HUES64 (cell line): Measurements from ENCODE around the gene ZSWIM6.

ENCODE experiments used
- H3K27ac ChIP-seq: 2 replicates; pipeline ENCODE4 v1.7.0; 2013; ENCODE audit warnings: low read depth, low read length, inconsistent platforms
- H3K27me3 ChIP-seq: 2 replicates; pipeline ENCODE4 v1.6.1; 2013; ENCODE audit warnings: mild to moderate bottlenecking, low read length; ENCODE audit not compliant: insufficient read depth
- H3K36me3 ChIP-seq: 2 replicates; pipeline ENCODE4 v1.6.1; 2013; ENCODE audit warnings: mild to moderate bottlenecking, low read length; ENCODE audit not compliant: insufficient read depth
- H3K4me1 ChIP-seq: 2 replicates; pipeline ENCODE4 v1.6.1; 2013; ENCODE audit warnings: mild to moderate bottlenecking, low read length, moderate library complexity; ENCODE audit not compliant: insufficient read depth
- H3K4me3 ChIP-seq: 2 replicates; pipeline ENCODE4 v1.5.1; 2013; ENCODE audit warnings: mild to moderate bottlenecking, low read length, moderate library complexity
- H3K9ac ChIP-seq: 2 replicates; pipeline ENCODE4 v1.6.1; 2013; ENCODE audit warnings: mild to moderate bottlenecking, low read depth, low read length
- H3K9me3 ChIP-seq: 2 replicates; pipeline ENCODE4 v1.6.1; 2013; ENCODE audit warnings: low read depth, low read length; ENCODE audit not compliant: insufficient read depth
- WGBS: fragments of 150-250, 120-280 bp; methylation state at CpG from one replicate; pipeline ENCODE4 v1.1.7; 2013; ENCODE audit warnings: missing lambda C conversion rate; 5-methylcytosine and 5-hydroxymethylcytosine counted together

The ZSWIM6 gene

GRCh38 chr5:61322738-61323725 is 9.0 kb upstream of the ZSWIM6 start:
- Histone ChIP-seq H3K4me1 (peaks cover 15% of the 10 kb centered on the region), H3K27ac (no peak overlapping the region)
- 89% methylated on average over 4 of the region's 4 CpGs for WGBS

DNA sequence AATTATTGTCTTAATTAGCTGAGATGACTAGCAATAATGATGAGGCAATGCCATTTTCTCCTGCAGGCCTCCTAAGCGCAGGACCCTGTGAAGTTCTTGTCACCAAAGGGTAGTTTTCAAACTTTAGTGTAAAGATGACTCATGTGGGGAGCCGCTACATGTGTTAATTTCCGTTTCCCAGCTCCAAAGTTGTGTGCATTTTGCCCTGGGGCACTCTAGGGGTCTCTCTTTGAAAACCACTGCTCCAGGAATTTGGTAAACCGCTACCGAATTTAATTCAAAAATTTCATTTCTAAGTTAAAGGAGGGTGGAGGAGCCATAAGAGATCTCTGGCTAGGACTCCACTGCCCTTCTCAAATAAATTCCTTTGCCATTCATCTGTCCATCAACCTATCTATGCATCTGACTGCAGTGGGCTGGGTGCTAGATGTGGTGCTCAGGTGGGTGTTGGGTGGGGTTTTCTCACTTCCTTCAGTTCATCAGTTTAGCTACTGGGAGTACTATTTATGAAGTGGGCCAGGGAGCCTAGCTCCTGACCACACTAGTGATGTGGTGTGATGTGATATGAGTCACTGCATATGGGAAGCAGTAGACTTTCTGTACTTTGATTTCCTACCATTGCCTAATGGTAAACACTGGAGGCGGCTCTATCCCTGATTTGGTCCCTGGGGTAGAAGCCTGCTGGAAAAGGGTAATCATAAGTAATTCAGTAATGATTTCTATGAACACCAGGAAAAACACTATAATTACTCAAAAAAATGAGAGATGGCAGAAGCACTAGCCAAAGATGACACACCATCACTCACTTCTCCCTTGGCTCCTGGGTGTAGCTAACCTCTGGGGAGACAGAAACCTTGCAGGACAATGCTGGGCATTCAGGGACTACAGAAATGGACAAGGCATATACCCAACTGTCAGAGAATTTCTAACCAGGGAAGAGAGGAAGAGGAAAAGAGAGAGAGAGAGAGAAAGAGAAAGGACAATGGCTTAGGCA is 4.0 kb upstream of the ZSWIM6 start:
- H3K27ac ChIP-seq, result no peak overlapping the region
- H3K36me3 ChIP-seq, result no peaks in the 10 kb centered on the region
- WGBS, result 17% methylated on average over 5 of the region's 6 CpGs
- H3K27me3 ChIP-seq, result peaks cover 60% of the 10 kb centered on the region
- no peak overlapping the region for H3K9ac ChIP-seq
- H3K9me3 ChIP-seq, result no peaks in the 10 kb centered on the region
- H3K4me3 ChIP-seq, result no peak overlapping the region
- peaks cover 30% of the 10 kb centered on the region for H3K4me1 ChIP-seq

More at GRCh38 chr5:61322738-61323725, 9.0 kb upstream of the ZSWIM6 start:
- Histone ChIP-seq H3K27me3 (peaks cover 31% of the 10 kb centered on the region), H3K36me3 (no peaks in the 10 kb centered on the region), H3K9me3 (no peaks in the 10 kb centered on the region), H3K4me3 (no peak overlapping the region), H3K9ac (no peak overlapping the region)

DNA sequence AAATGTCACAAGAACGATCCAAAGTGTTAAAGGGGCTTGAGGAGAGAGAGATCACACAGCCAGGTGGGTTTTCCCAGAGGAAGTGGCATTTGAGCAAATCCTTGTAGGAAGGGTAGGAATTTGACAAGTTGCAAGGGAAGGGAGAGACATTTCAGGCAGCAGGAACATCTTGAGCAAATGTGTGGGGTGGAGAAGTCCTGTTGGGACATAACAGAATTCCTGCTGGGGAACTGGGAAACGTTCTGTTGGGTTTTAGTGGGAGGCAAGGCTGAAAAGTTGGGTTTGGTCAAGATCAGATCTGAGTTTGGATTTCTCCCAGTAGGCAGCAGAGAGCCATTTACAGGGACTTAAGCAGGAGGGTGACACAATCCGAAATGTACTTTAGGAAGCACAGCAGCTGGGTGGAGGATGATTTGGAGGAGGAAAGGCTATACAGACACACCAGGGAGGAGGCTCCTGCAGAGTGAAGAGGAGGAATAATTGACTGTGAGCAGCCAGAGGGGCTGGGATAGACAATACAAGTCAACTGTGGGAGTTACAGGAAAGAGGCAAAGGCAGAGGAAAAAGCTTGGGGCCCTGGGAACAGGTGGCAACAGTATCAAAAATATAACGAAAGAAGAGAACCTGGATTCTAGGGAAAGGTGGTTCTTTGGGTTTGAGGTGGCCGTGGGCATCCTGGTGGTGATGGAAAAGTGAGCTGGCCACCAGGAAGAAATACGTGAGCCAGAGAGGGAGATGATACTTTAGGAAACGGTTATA is 3.1 kb upstream of the ZSWIM6 start:
- 18% methylated on average over 7 of the region's 7 CpGs for WGBS
- Histone ChIP-seq H3K4me3 (peak overlapping the region; percentile 70), H3K4me1 (peaks cover 30% of the 10 kb centered on the region), H3K27me3 (peaks cover 68% of the 10 kb centered on the region), H3K36me3 (no peaks in the 10 kb centered on the region), H3K27ac (no peak overlapping the region), H3K9me3 (no peaks in the 10 kb centered on the region), H3K9ac (no peak overlapping the region)

DNA sequence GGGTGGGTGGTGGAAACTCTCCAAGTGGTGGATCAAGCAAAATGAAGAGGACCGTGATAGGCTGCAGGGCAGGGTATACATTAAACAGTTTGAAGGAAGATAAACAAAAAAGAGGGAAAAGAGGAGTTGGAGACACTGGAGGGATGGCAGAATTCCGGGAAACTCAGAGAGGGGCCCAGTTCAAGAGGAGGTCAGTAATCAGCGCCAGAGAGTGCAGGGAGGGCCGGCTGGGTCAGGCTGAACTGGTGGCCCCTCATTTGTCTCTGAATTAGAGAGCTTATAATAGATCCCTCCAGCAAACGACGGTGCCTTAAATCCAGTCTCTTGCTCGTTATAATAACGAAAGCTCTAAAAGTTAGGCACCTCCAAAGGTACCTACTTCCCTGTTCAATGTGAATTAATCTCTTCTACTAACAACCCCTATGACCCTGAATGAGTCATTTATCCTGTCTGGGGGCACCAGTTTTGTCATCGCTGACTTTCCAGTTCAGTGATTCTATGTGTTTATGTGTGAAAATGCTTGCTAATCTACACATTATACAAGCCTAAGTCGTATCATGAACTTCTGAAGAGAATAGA is 2.4 kb upstream of the ZSWIM6 start:
- Histone ChIP-seq H3K27me3 (peaks cover 74% of the 10 kb centered on the region), H3K4me3 (peak overlapping the region; percentile 70), H3K9me3 (no peaks in the 10 kb centered on the region), H3K9ac (no peak overlapping the region), H3K27ac (no peak overlapping the region), H3K4me1 (peaks cover 35% of the 10 kb centered on the region), H3K36me3 (no peaks in the 10 kb centered on the region)
- WGBS, result 6% methylated on average over 8 of the region's 10 CpGs

- WGBS, result under 1% methylated on average over 30 of the region's 30 CpGs
- peaks cover 78% of the 10 kb centered on the region for H3K27me3 ChIP-seq
- H3K9me3 ChIP-seq, result no peaks in the 10 kb centered on the region
- H3K4me3 ChIP-seq, result peak overlapping the region; percentile 70
- H3K27ac ChIP-seq, result no peak overlapping the region
- no peaks in the 10 kb centered on the region for H3K36me3 ChIP-seq
- peak overlapping the region; percentile 76 for H3K9ac ChIP-seq
- H3K4me1 ChIP-seq, result peaks cover 40% of the 10 kb centered on the region
Observed at GRCh38 chr5:61330341-61330844, 1.7 kb upstream of the ZSWIM6 start.

GRCh38 chr5:61330845-61331406 is 1.1 kb upstream of the ZSWIM6 start:
- Histone ChIP-seq H3K36me3 (no peaks in the 10 kb centered on the region), H3K9ac (peak overlapping the region; percentile 76), H3K4me1 (peaks cover 40% of the 10 kb centered on the region), H3K27ac (peak overlapping the region; percentile 46), H3K9me3 (no peaks in the 10 kb centered on the region), H3K27me3 (peaks cover 79% of the 10 kb centered on the region), H3K4me3 (peak overlapping the region; percentile 70)
- under 1% methylated on average over 80 of the region's 80 CpGs for WGBS

DNA sequence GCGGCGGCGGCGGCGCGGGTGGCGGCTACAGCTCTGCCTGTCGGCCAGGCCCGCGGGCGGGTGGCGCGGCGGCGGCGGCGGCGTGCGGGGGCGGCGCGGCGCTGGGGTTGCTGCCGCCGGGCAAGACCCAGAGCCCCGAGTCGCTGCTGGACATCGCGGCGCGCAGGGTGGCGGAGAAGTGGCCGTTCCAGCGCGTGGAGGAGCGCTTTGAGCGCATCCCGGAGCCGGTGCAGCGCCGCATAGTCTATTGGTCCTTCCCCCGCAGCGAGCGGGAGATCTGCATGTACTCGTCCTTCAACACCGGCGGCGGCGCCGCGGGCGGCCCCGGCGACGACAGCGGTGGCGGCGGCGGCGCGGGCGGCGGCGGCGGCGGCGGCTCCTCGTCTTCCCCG is 296 bp downstream of the ZSWIM6 start:
- H3K9me3 ChIP-seq, result no peaks in the 10 kb centered on the region

GRCh38 chr5:61332851-61333320 is 828 bp downstream of the ZSWIM6 start:
- no peaks in the 10 kb centered on the region for H3K9me3 ChIP-seq
- H3K27me3 ChIP-seq, result peaks cover 64% of the 10 kb centered on the region
- H3K27ac ChIP-seq, result no peak overlapping the region

More for the DNA sequence above, 296 bp downstream of the ZSWIM6 start:
- Histone ChIP-seq H3K27me3 (peaks cover 69% of the 10 kb centered on the region), H3K4me1 (peaks cover 38% of the 10 kb centered on the region), H3K27ac (no peak overlapping the region; the same call in 1 of the 2 replicates), H3K36me3 (no peaks in the 10 kb centered on the region), H3K9ac (peak overlapping the region; percentile 50; the same call in 1 of the 2 replicates), H3K4me3 (peak overlapping the region; percentile 74)
- under 1% methylated on average over 69 of the region's 69 CpGs for WGBS

GRCh38 chr5:61333321-61333953 is 1.4 kb downstream of the ZSWIM6 start:
- Histone ChIP-seq H3K4me3 (peak overlapping the region; percentile 76), H3K27ac (no peak overlapping the region), H3K27me3 (peaks cover 59% of the 10 kb centered on the region), H3K4me1 (peaks cover 28% of the 10 kb centered on the region), H3K36me3 (no peaks in the 10 kb centered on the region), H3K9ac (peak overlapping the region; percentile 77), H3K9me3 (no peaks in the 10 kb centered on the region)
- under 1% methylated on average over 70 of the region's 75 CpGs for WGBS

More at GRCh38 chr5:61332851-61333320, 828 bp downstream of the ZSWIM6 start:
- no peaks in the 10 kb centered on the region for H3K36me3 ChIP-seq
- WGBS, result 1% methylated on average over 60 of the region's 61 CpGs
- H3K9ac ChIP-seq, result peak overlapping the region; percentile 77; the same call in 1 of the 2 replicates
- peaks cover 33% of the 10 kb centered on the region for H3K4me1 ChIP-seq
- peak overlapping the region; percentile 76 for H3K4me3 ChIP-seq
